ENCODE data around the gene ARMH2. TPM values are rescaled to one million over a fixed set of nuclear protein-coding genes. Genes with fewer than 3 reads are reported as not detected.

The ARMH2 gene
- total RNA-seq, 1 experiment from 2014 or later = not detected

GRCh38 chr6:24749297-24749696 is 49.4 kb downstream of the ARMH2 start:
- peaks cover 1 to 7% of the 10 kb centered on the region in 2 experiments; a peak in 4 of 5 replicates for H3K9me3 Mint-ChIP-seq
- H3K27me3 Mint-ChIP-seq (ENCODE audit: low read depth) = peaks cover 5% of the 10 kb centered on the region; the same call in 1 of the 2 replicates
- H2AFZ ChIP-seq (ENCODE audit: low read length) = no peak overlapping the region
- WGBS (ENCODE audit: extremely low coverage, insufficient read length, low lambda C conversion rate) = no CpG with 5 or more reads among the region's 3 CpGs
- no peak overlapping the region for H2BK15ac ChIP-seq (ENCODE audit: low read depth, low read length)
- H3K79me1 ChIP-seq (ENCODE audit: insufficient read depth, low read depth, low read length, poor library complexity, severe bottlenecking) = no peaks in the 10 kb centered on the region
- H3K36me3 Mint-ChIP-seq (ENCODE audit: insufficient read depth in 1 of 3, low read depth in 3 of 3) = 0 out of 7 replicates have a peak, but pooled peaks cover 0 to under 1% (median 0%) of the 10 kb centered on the region in 3 experiments
- no peak overlapping the region for H3K9ac ChIP-seq (ENCODE audit: extremely low read depth, insufficient read length, low read length)
- no peaks in the 10 kb centered on the region for H3K4me1 Mint-ChIP-seq
- no peak overlapping the region for H3K4me3 Mint-ChIP-seq
- H4K8ac ChIP-seq (replicated peaks; ENCODE audit: insufficient read length, low read depth, low read length) = no peak overlapping the region
- no peaks in the 10 kb centered on the region for H3K9me3 ChIP-seq (ENCODE audit: control insufficient read depth, low read depth, low read length)
- H3K18ac ChIP-seq (ENCODE audit: insufficient read length, low read depth, low read length) = no peak overlapping the region
- H3K4me1 ChIP-seq (ENCODE audit: insufficient read depth, low read length) = no peaks in the 10 kb centered on the region
- H4K91ac ChIP-seq (ENCODE audit: insufficient read length, low read depth, low read length) = no peak overlapping the region
- H2BK120ac ChIP-seq (ENCODE audit: low read depth, low read length, poor library complexity, severe bottlenecking) = no peak overlapping the region
- no peak overlapping the region for H3K14ac ChIP-seq (ENCODE audit: insufficient read depth, low read length)
- H3K23ac ChIP-seq (ENCODE audit: insufficient read length, low read depth, low read length) = no peak overlapping the region
- no peak overlapping the region for H2BK5ac ChIP-seq (ENCODE audit: insufficient read length, low read length)
- no peaks in the 10 kb centered on the region for H3K79me2 ChIP-seq (ENCODE audit: insufficient read depth, low read length)
- no peak for TF ChIP-seq CTCF (conservative IDR thresholded peaks at IDR 0.05)
- H3K56ac ChIP-seq (ENCODE audit: insufficient read length, low read depth, low read length) = no peak overlapping the region
- no peak overlapping the region for H2AK5ac ChIP-seq (ENCODE audit: insufficient read length, low read length)
- no peak overlapping the region for H2BK20ac ChIP-seq (ENCODE audit: low read depth, low read length, poor library complexity, severe bottlenecking)
- no peaks in the 10 kb centered on the region for H3K27me3 ChIP-seq (ENCODE audit: insufficient read depth, low read length)
- no peak for DNase-seq
- H4K5ac ChIP-seq (ENCODE audit: insufficient read length, low read depth, low read length) = no peak overlapping the region
- no peak overlapping the region for H3K4ac ChIP-seq (ENCODE audit: low read depth, low read length)
- H3K27ac ChIP-seq (ENCODE audit: insufficient read length, low read depth, low read length) = no peak overlapping the region
- no peak overlapping the region for H3T11ph ChIP-seq (ENCODE audit: low read length)
- H2BK12ac ChIP-seq (ENCODE audit: insufficient read length, low read depth, low read length) = no peak overlapping the region
- no peaks in the 10 kb centered on the region for H4K20me1 ChIP-seq (ENCODE audit: control insufficient read depth, insufficient read depth, insufficient read length)
- no peak overlapping the region for H3K27ac Mint-ChIP-seq
- H3K23me2 ChIP-seq (ENCODE audit: insufficient read length, low read depth, low read length, poor library complexity, severe bottlenecking) = no peaks in the 10 kb centered on the region
- no peak overlapping the region for H3K4me2 ChIP-seq (ENCODE audit: insufficient read depth, insufficient read length, low read length)

Other genes with a start within 250 kb of the ARMH2 start
- 0.28 and 0.31 TPM in 2 replicates for gene KIAA0319, start 152.7 kb downstream of the ARMH2 start, total RNA-seq (2021)
- 54.7 and 55.6 TPM in 2 replicates for gene TDP2, start 132.0 kb downstream of the ARMH2 start, total RNA-seq (2021)
- 38.0 and 40.4 TPM in 2 replicates for gene ACOT13, start 131.8 kb downstream of the ARMH2 start, total RNA-seq (2021)
- 125 TPM in 2 replicates for gene C6orf62, start 79.8 kb downstream of the ARMH2 start, total RNA-seq (2021)
- 106 and 110 TPM in 2 replicates for gene GMNN, start 24.0 kb downstream of the ARMH2 start, total RNA-seq (2021)
- 5.0 and 5.1 TPM in 2 replicates for gene RIPOR2, start 137.0 kb upstream of the ARMH2 start, total RNA-seq (2021)